GM21717 (cell line): Measurements from ENCODE around the gene FAM120A.

Experiments used
- ATAC-seq: cut with Tn5 transposase; IDR thresholded peaks from one replicate; pipeline ENCODE4 v1.9.1; 2021; ENCODE audit warnings: mild to moderate bottlenecking, moderate library complexity; ENCODE audit not compliant: unreplicated experiment

Gene FAM120A

GRCh38 chr9:93591301-93592007, 140.0 kb downstream of the FAM120A start:
- ATAC-seq, result no peak

GRCh38 chr9:93592008-93592642, 140.6 kb downstream of the FAM120A start:
- ATAC-seq, result no peak

GRCh38 chr9:93592643-93593021, 141.1 kb downstream of the FAM120A start:
- ATAC-seq, result no peak

GRCh38 chr9:93593144-93593658, 141.7 kb downstream of the FAM120A start:
- ATAC-seq, result no peak

GRCh38 chr9:93594041-93594756, 142.7 kb downstream of the FAM120A start:
- ATAC-seq, result no peak

- ATAC-seq, result no peak
Measured at GRCh38 chr9:93595461-93595860, 144.0 kb downstream of the FAM120A start.

- ATAC-seq, result no peak
Measured at GRCh38 chr9:93595861-93596365, 144.4 kb downstream of the FAM120A start.

- ATAC-seq, result no peak
Measured at GRCh38 chr9:93596399-93596798, 144.9 kb downstream of the FAM120A start.

GRCh38 chr9:93597142-93597706, 145.7 kb downstream of the FAM120A start:
- no peak for ATAC-seq

- ATAC-seq, result no peak
Measured at GRCh38 chr9:93597871-93598646, 146.6 kb downstream of the FAM120A start.

- no peak for ATAC-seq
Measured at GRCh38 chr9:93598647-93599241, 147.3 kb downstream of the FAM120A start.

GRCh38 chr9:93599571-93600403, 148.3 kb downstream of the FAM120A start:
- ATAC-seq, result no peak

GRCh38 chr9:93600504-93600903, 149.0 kb downstream of the FAM120A start:
- no peak for ATAC-seq

GRCh38 chr9:93601063-93601462, 149.6 kb downstream of the FAM120A start:
- no peak for ATAC-seq

GRCh38 chr9:93601666-93602065, 150.2 kb downstream of the FAM120A start:
- ATAC-seq, result no peak

- no peak for ATAC-seq
Measured at GRCh38 chr9:93603011-93603410, 151.5 kb downstream of the FAM120A start.

GRCh38 chr9:93603906-93604326, 152.4 kb downstream of the FAM120A start:
- ATAC-seq, result no peak

GRCh38 chr9:93606187-93606586, 154.7 kb downstream of the FAM120A start:
- ATAC-seq, result no peak

GRCh38 chr9:93610206-93610605, 158.7 kb downstream of the FAM120A start:
- no peak for ATAC-seq
